Uterus (tissue), 2 donors: ENCODE measurements around the gene RABGAP1L.

ENCODE experiments used
- CTCF ChIP-seq, 4 experiments: fragments of 200-600 bp in 2 of 4; fragments of 450-650 bp in 2 of 4; sonication (generic) in 2 of 4; IDR thresholded peaks; one replicate each; pipeline ENCODE4 v1.5.1; 2016 to 2019; ENCODE audit warnings: antibody characterized with exemption in 4 of 4, mild to moderate bottlenecking in 2 of 4, moderate library complexity in 1 of 4
- POLR2A ChIP-seq, 2 donors: fragments of 450-650 bp; IDR thresholded peaks; one replicate each; pipeline ENCODE4 v1.6.1; 2016; ENCODE audit warnings: antibody characterized with exemption in 2 of 2, mild to moderate bottlenecking in 1 of 2, moderate library complexity in 1 of 2

- TF ChIP-seq POLR2A (IDR thresholded peaks at IDR 0.05) (no peak), CTCF (IDR thresholded peaks at IDR 0.05) (no peak)
Measured at GRCh38 chr1:174825806-174826205, 666.5 kb downstream of the RABGAP1L start.
